Testis (tissue), 2 donors: ENCODE data around the gene ANKRD44.

Experiments used
- CTCF ChIP-seq, 3 experiments: fragments of 450-650 bp in 2 of 3; fragments of 200-600 bp in 1 of 3; sonication (generic) in 1 of 3; IDR thresholded peaks; one replicate each; pipeline ENCODE4 v1.5.1; 2016 to 2019; ENCODE audit warnings: antibody characterized with exemption in 3 of 3, mild to moderate bottlenecking in 2 of 3, moderate library complexity in 1 of 3
- POLR2A ChIP-seq: fragments of 450-650 bp; IDR thresholded peaks from one replicate; pipeline ENCODE4 v1.6.1; 2017; ENCODE audit warnings: antibody characterized with exemption, mild to moderate bottlenecking, moderate library complexity

DNA sequence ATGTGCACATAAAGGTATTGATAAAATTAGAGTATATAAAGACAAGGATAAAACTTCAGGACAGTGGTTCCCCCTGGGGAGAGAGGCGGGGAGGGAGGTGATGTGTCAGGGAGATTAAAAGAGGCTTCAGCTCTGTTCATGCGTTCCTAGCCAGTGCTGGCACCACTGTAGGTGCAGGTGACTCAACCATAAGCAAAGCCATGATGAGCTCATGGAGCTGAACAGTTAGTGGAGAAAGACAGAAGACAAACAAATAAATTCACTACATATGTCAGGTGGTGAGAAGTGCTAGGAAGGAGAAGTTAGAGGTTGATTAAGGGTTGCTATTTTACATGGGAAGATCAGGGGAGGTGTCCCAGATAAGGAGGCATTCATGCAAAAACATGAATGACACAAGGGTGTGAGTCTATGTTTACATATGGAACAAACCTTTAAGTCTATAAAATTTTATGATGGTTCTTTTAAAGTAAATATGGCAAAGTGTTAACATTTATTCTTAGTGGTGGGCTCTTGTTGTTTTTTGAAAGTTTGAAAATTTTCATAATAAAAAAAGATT, 136.0 kb downstream of the ANKRD44 start:
- no peak for TF ChIP-seq CTCF (IDR thresholded peaks at IDR 0.05)
- TF ChIP-seq POLR2A, result no peak
